Measurements from ENCODE around the gene ELMO1. TPM values are rescaled to one million over a fixed set of nuclear protein-coding genes. Genes with fewer than 3 reads are reported as not detected.

ELMO1 gene
- total and polyA plus RNA-seq, 4 donors, result 6.7 to 51.5 (median 14.8) TPM

DNA sequence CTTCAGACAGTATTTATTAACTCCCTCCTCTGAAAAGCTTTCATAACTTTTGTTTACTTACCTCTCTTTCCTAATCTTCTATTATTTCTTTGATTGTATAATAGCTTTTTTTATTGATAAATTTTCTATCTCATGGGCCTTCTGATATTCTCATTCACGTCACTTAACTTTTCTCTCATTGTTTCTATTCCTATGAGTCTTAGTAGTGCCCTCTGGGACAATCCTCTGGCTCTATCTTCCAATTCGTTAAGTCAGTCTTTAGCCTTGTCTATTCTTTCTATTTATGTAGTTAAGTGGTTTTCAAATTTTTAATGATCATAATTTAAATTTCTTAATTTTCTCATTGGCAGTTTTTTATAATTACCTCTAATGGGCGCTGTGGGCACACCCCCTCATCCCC, 6.4 kb upstream of the ELMO1 start:
- Histone ChIP-seq H3K36me3 (ENCODE audit: control insufficient read depth in 4 of 4, insufficient read depth in 3 of 4, low read depth in 1 of 4, low read length in 3 of 4) (no peaks in the 10 kb centered on the region), H3K27ac (ENCODE audit: low read depth in 1 of 2, low read length in 2 of 2) (no peak overlapping the region), H3K4me1 (ENCODE audit: control insufficient read depth in 4 of 4, insufficient read depth in 4 of 4, low read length in 3 of 4) (no peaks in the 10 kb centered on the region), H3K9me3 (ENCODE audit: control insufficient read depth in 4 of 4, low read length in 3 of 4) (no peaks in the 10 kb centered on the region), H3K27me3 (ENCODE audit: control insufficient read depth in 4 of 4, insufficient read depth in 4 of 4, low read length in 3 of 4) (no peaks in the 10 kb centered on the region), H3K9ac (ENCODE audit: low read depth in 1 of 2, low read length in 2 of 2) (no peak overlapping the region), H3K4me3 (ENCODE audit: low read depth in 1 of 3, low read length in 3 of 3) (no peak overlapping the region)
- 82% methylated on average over 3 of the region's 3 CpGs for WGBS
- TF ChIP-seq, protein P1, sequence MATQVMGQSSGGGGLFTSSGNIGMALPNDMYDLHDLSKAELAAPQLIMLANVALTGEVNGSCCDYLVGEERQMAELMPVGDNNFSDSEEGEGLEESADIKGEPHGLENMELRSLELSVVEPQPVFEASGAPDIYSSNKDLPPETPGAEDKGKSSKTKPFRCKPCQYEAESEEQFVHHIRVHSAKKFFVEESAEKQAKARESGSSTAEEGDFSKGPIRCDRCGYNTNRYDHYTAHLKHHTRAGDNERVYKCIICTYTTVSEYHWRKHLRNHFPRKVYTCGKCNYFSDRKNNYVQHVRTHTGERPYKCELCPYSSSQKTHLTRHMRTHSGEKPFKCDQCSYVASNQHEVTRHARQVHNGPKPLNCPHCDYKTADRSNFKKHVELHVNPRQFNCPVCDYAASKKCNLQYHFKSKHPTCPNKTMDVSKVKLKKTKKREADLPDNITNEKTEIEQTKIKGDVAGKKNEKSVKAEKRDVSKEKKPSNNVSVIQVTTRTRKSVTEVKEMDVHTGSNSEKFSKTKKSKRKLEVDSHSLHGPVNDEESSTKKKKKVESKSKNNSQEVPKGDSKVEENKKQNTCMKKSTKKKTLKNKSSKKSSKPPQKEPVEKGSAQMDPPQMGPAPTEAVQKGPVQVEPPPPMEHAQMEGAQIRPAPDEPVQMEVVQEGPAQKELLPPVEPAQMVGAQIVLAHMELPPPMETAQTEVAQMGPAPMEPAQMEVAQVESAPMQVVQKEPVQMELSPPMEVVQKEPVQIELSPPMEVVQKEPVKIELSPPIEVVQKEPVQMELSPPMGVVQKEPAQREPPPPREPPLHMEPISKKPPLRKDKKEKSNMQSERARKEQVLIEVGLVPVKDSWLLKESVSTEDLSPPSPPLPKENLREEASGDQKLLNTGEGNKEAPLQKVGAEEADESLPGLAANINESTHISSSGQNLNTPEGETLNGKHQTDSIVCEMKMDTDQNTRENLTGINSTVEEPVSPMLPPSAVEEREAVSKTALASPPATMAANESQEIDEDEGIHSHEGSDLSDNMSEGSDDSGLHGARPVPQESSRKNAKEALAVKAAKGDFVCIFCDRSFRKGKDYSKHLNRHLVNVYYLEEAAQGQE (IDR thresholded peaks at IDR 0.05), result no peak
- TF ChIP-seq RAD21 (IDR thresholded peaks at IDR 0.05) (no peak), NR2F2 (IDR thresholded peaks at IDR 0.05) (no peak), FOXA2 (IDR thresholded peaks at IDR 0.05) (no peak), TAF1 (conservative IDR thresholded peaks at IDR 0.05) (no peak), HNF4A (conservative IDR thresholded peaks at IDR 0.05) (no peak), SP1 (IDR thresholded peaks at IDR 0.05) (no peak), GABPA (IDR thresholded peaks at IDR 0.05 in 1 of 2, conservative IDR thresholded peaks at IDR 0.05 in 1 of 2) (no peak), JUND (IDR thresholded peaks at IDR 0.05) (no peak), HNF4G (IDR thresholded peaks at IDR 0.05) (no peak), EGR1 (IDR thresholded peaks at IDR 0.05; ENCODE audit: low read depth in 2 of 2) (no peak)
- TF ChIP-seq, protein P2, sequence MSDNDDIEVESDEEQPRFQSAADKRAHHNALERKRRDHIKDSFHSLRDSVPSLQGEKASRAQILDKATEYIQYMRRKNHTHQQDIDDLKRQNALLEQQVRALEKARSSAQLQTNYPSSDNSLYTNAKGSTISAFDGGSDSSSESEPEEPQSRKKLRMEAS (IDR thresholded peaks at IDR 0.05), result no peak
- TF ChIP-seq, protein P3, sequence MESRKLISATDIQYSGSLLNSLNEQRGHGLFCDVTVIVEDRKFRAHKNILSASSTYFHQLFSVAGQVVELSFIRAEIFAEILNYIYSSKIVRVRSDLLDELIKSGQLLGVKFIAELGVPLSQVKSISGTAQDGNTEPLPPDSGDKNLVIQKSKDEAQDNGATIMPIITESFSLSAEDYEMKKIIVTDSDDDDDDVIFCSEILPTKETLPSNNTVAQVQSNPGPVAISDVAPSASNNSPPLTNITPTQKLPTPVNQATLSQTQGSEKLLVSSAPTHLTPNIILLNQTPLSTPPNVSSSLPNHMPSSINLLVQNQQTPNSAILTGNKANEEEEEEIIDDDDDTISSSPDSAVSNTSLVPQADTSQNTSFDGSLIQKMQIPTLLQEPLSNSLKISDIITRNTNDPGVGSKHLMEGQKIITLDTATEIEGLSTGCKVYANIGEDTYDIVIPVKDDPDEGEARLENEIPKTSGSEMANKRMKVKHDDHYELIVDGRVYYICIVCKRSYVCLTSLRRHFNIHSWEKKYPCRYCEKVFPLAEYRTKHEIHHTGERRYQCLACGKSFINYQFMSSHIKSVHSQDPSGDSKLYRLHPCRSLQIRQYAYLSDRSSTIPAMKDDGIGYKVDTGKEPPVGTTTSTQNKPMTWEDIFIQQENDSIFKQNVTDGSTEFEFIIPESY (IDR thresholded peaks at IDR 0.05), result no peak
- TF ChIP-seq, protein P4, sequence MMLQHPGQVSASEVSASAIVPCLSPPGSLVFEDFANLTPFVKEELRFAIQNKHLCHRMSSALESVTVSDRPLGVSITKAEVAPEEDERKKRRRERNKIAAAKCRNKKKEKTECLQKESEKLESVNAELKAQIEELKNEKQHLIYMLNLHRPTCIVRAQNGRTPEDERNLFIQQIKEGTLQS (IDR thresholded peaks at IDR 0.05), result no peak
- TF ChIP-seq, protein P5, sequence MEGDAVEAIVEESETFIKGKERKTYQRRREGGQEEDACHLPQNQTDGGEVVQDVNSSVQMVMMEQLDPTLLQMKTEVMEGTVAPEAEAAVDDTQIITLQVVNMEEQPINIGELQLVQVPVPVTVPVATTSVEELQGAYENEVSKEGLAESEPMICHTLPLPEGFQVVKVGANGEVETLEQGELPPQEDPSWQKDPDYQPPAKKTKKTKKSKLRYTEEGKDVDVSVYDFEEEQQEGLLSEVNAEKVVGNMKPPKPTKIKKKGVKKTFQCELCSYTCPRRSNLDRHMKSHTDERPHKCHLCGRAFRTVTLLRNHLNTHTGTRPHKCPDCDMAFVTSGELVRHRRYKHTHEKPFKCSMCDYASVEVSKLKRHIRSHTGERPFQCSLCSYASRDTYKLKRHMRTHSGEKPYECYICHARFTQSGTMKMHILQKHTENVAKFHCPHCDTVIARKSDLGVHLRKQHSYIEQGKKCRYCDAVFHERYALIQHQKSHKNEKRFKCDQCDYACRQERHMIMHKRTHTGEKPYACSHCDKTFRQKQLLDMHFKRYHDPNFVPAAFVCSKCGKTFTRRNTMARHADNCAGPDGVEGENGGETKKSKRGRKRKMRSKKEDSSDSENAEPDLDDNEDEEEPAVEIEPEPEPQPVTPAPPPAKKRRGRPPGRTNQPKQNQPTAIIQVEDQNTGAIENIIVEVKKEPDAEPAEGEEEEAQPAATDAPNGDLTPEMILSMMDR (IDR thresholded peaks at IDR 0.05; ENCODE audit: low read depth, low read length, missing input control), result no peak
- DNase-seq (ENCODE audit: low spot score), result no peak

DNA sequence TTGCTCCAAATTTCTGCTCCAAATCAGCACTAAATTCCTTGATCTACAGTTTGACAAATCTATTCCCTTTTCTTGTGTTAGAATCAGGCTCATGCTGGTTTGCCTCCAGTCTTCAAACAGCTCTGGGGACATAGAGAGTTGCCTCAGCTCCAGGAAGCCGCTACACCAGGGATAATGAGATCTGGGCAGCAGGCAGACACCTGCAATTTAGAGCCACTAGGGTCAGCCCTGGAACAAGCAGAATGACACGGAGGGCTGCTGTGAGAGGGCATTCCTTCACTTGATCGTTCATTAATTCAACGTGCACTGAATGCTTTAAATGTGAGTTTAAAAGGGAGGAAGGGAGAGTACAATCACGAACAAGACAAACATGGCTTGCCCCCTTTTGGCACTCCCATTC, 3.7 kb upstream of the ELMO1 start:
- H3K27ac ChIP-seq (ENCODE audit: low read depth in 1 of 2, low read length in 2 of 2), result no peak overlapping the region
- H3K9ac ChIP-seq (ENCODE audit: low read depth in 1 of 2, low read length in 2 of 2), result no peak overlapping the region
- H3K27me3 ChIP-seq (ENCODE audit: control insufficient read depth in 4 of 4, insufficient read depth in 4 of 4, low read length in 3 of 4), result no peaks in the 10 kb centered on the region
- no peak for DNase-seq (ENCODE audit: low spot score)
- no peaks in the 10 kb centered on the region for H3K36me3 ChIP-seq (ENCODE audit: control insufficient read depth in 4 of 4, insufficient read depth in 3 of 4, low read depth in 1 of 4, low read length in 3 of 4)
- H3K9me3 ChIP-seq (ENCODE audit: control insufficient read depth in 4 of 4, low read length in 3 of 4), result no peaks in the 10 kb centered on the region
- no peak overlapping the region for H3K4me3 ChIP-seq (ENCODE audit: low read depth in 1 of 3, low read length in 3 of 3)
- TF ChIP-seq NR2F2 (IDR thresholded peaks at IDR 0.05), result no peak
- no peak for TF ChIP-seq JUND (IDR thresholded peaks at IDR 0.05)
- TF ChIP-seq EGR1 (IDR thresholded peaks at IDR 0.05; ENCODE audit: low read depth in 2 of 2), result no peak
- no peak for TF ChIP-seq SP1 (IDR thresholded peaks at IDR 0.05)
- TF ChIP-seq, protein P4 (IDR thresholded peaks at IDR 0.05), result no peak
- TF ChIP-seq HNF4G (IDR thresholded peaks at IDR 0.05), result no peak
- TF ChIP-seq, protein P1 (IDR thresholded peaks at IDR 0.05), result no peak
- no peak for TF ChIP-seq YY1 (IDR thresholded peaks at IDR 0.05)
- no peak for TF ChIP-seq GABPA (IDR thresholded peaks at IDR 0.05 in 1 of 2, conservative IDR thresholded peaks at IDR 0.05 in 1 of 2)
- TF ChIP-seq HNF4A (conservative IDR thresholded peaks at IDR 0.05), result no peak
- TF ChIP-seq RXRA (IDR thresholded peaks at IDR 0.05), result no peak
- H3K4me1 ChIP-seq (ENCODE audit: control insufficient read depth in 4 of 4, insufficient read depth in 4 of 4, low read length in 3 of 4), result peaks cover under 1 to 12% (median 8%) of the 10 kb centered on the region in 4 donors
- WGBS, result 86% methylated on average over 5 of the region's 5 CpGs

Measured in liver (tissue), 9 donors.